IMR-90 (cell line): ENCODE results near the gene CEBPE. TPM values are rescaled to one million over a fixed set of nuclear protein-coding genes. Genes with fewer than 3 reads are reported as not detected.

Experiments used
- ATAC-seq: fragments of 200-7000 bp; cut with Tn5 transposase; 2 replicates; pipeline ENCODE4 v1.9.1; 2020; ENCODE audit warnings: low read depth, mild to moderate bottlenecking, moderate library complexity
- BruUV-seq: library from RNA; stranded (reverse); fragments of 400-500 nt; replicated peaks from 2 replicates; lab custom pipeline; 2021; lab: Mats Ljungman, UMichigan
- CTCF ChIA-PET: fragments of 300-600 bp; formaldehyde crosslinking; extraction: SDS; loops from one replicate; lab custom pipeline; 2021; ENCODE audit warnings: antibody characterized with exemption; lab: Yijun Ruan, JAX
- POLR2A ChIA-PET: fragments of 300-600 bp; sonication (Branson Sonifier 250); formaldehyde crosslinking; loops from one replicate; lab custom pipeline; 2022; ENCODE audit warnings: antibody characterized with exemption; ENCODE audit not compliant: unreplicated experiment; lab: Charles Lee
- DNase-seq: peaks from one replicate; pipeline ENCODE4 v3.0.0; 2013
- H2AFZ ChIP-seq: replicated peaks from 2 replicates; pipeline ENCODE3; 2013; ENCODE audit warnings: low read length, mild to moderate bottlenecking; ENCODE audit not compliant: poor library complexity
- H2AK5ac ChIP-seq: 2 replicates; pipeline ENCODE4 v1.6.1; 2013; ENCODE audit warnings: low read depth, low read length, inconsistent platforms
- H2AK9ac ChIP-seq: replicated peaks from 2 replicates; pipeline ENCODE3; 2013; ENCODE audit warnings: mild to moderate bottlenecking, low read depth, low read length, moderate library complexity; ENCODE audit not compliant: poor library complexity
- H2BK120ac ChIP-seq: 2 replicates; pipeline ENCODE4 v1.6.1; 2013; ENCODE audit warnings: low read depth, low read length, inconsistent platforms
- H2BK15ac ChIP-seq: 3 replicates; pipeline ENCODE4 v1.6.1; 2013; ENCODE audit warnings: low read depth, low read length, inconsistent platforms
- H2BK20ac ChIP-seq: 2 replicates; pipeline ENCODE4 v1.6.1; 2013; ENCODE audit warnings: low read depth, mild to moderate bottlenecking, inconsistent platforms, low read length, moderate library complexity
- H2BK5ac ChIP-seq: 2 replicates; pipeline ENCODE4 v1.6.1; 2013; ENCODE audit warnings: mild to moderate bottlenecking, low read depth, low read length, inconsistent platforms; ENCODE audit not compliant: poor library complexity, severe bottlenecking
- H3K14ac ChIP-seq: replicated peaks from 2 replicates; pipeline ENCODE4 v1.6.1; 2013; ENCODE audit warnings: low read depth, low read length, inconsistent platforms
- H3K18ac ChIP-seq: 2 replicates; pipeline ENCODE4 v1.6.1; 2013; ENCODE audit warnings: low read depth, low read length, control low read depth
- H3K23ac ChIP-seq: 2 replicates; pipeline ENCODE4 v1.6.1; 2013; ENCODE audit warnings: low read depth, low read length, inconsistent platforms
- H3K27ac ChIP-seq: 2 replicates; pipeline ENCODE4 v1.5.1; 2013; ENCODE audit warnings: mild to moderate bottlenecking, control low read depth, low read length; ENCODE audit not compliant: insufficient read depth
- H3K27me3 ChIP-seq: 2 replicates; pipeline ENCODE4 v1.6.1; 2013; ENCODE audit warnings: low read length; ENCODE audit not compliant: control insufficient read depth, insufficient read depth
- H3K36me3 ChIP-seq: 2 replicates; pipeline ENCODE4 v1.6.1; 2013; ENCODE audit warnings: low read length, mixed read lengths; ENCODE audit not compliant: control insufficient read depth, insufficient read depth
- H3K4ac ChIP-seq: 2 replicates; pipeline ENCODE4 v1.6.1; 2013; ENCODE audit warnings: low read depth, low read length, inconsistent platforms
- H3K4me1 ChIP-seq: 2 replicates; pipeline ENCODE4 v1.6.1; 2013; ENCODE audit warnings: low read length, mixed read lengths; ENCODE audit not compliant: control insufficient read depth, insufficient read depth
- H3K4me2 ChIP-seq: 2 replicates; pipeline ENCODE4 v1.6.1; 2013; ENCODE audit warnings: low read depth, mild to moderate bottlenecking, control low read depth, low read length, moderate library complexity
- H3K4me3 ChIP-seq: 2 replicates; pipeline ENCODE4 v1.5.1; 2013; ENCODE audit warnings: low read depth, mild to moderate bottlenecking, control low read depth, low read length, moderate library complexity; ENCODE audit not compliant: insufficient read depth
- H3K56ac ChIP-seq: 2 replicates; pipeline ENCODE4 v1.6.1; 2013; ENCODE audit warnings: low read length, inconsistent platforms; ENCODE audit not compliant: insufficient read depth; ENCODE audit errors: extremely low read depth
- H3K79me1 ChIP-seq, 2 experiments: 2 replicates each; pipeline ENCODE4 v1.6.1; 2013; ENCODE audit warnings: low read length in 2 of 2, inconsistent platforms in 1 of 2, low read depth in 1 of 2
- H3K9ac ChIP-seq: 2 replicates; pipeline ENCODE4 v1.6.1; 2013; ENCODE audit warnings: low read depth, low read length, control low read depth
- H3K9me1 ChIP-seq: 2 replicates; pipeline ENCODE4 v1.6.1; 2013; ENCODE audit warnings: low read length, inconsistent platforms; ENCODE audit not compliant: insufficient read depth
- H3K9me3 ChIP-seq: 2 replicates; pipeline ENCODE4 v1.6.1; 2013; ENCODE audit warnings: low read length; ENCODE audit not compliant: control insufficient read depth, insufficient read depth
- H4K20me1 ChIP-seq: 2 replicates; pipeline ENCODE4 v1.6.1; 2013; ENCODE audit warnings: low read length, inconsistent platforms; ENCODE audit not compliant: insufficient read depth
- H4K5ac ChIP-seq: 2 replicates; pipeline ENCODE4 v1.6.1; 2013; ENCODE audit warnings: mild to moderate bottlenecking, low read depth, low read length, control low read depth
- H4K8ac ChIP-seq, 2 experiments: 2 replicates each; pipeline ENCODE4 v1.6.1; 2013; ENCODE audit warnings: low read depth in 2 of 2, low read length in 2 of 2, control low read depth in 1 of 2, inconsistent platforms in 1 of 2
- H4K91ac ChIP-seq: 2 replicates; pipeline ENCODE4 v1.6.1; 2013; ENCODE audit warnings: low read depth, low read length, inconsistent platforms; ENCODE audit not compliant: insufficient read depth
- BHLHE40 ChIP-seq: fragments of 150-350 bp; IDR thresholded peaks from 2 replicates; pipeline ENCODE4 v1.6.1; 2016; ENCODE audit warnings: mild to moderate bottlenecking, low read depth, low read length
- CEBPB ChIP-seq: IDR thresholded peaks from 2 replicates; pipeline ENCODE4 v1.6.1; 2012; ENCODE audit warnings: low read depth, low read length, improper control_type of control experiment
- CHD1 ChIP-seq: IDR thresholded peaks from 2 replicates; pipeline ENCODE4 v1.6.1; 2012; ENCODE audit warnings: low read depth, low read length, improper control_type of control experiment
- CTCF ChIP-seq: conservative IDR thresholded peaks from 2 replicates; pipeline ENCODE4 v1.5.1; 2012; ENCODE audit warnings: mild to moderate bottlenecking, low read depth, low read length, improper control_type of control experiment
- ELK1 ChIP-seq: fragments of 150-350 bp; IDR thresholded peaks from 2 replicates; pipeline ENCODE4 v1.6.1; 2016; ENCODE audit warnings: low read depth, mild to moderate bottlenecking, low read length, moderate library complexity, borderline replicate concordance
- FOS ChIP-seq: fragments of 150-350 bp; IDR thresholded peaks from 2 replicates; pipeline ENCODE4 v1.6.1; 2016; ENCODE audit warnings: low read depth, low read length
- MAFK ChIP-seq: IDR thresholded peaks from 2 replicates; pipeline ENCODE4 v1.6.1; 2012; ENCODE audit warnings: low read depth, low read length, improper control_type of control experiment
- MAZ ChIP-seq: IDR thresholded peaks from 2 replicates; pipeline ENCODE4 v1.6.1; 2012; ENCODE audit warnings: low read depth, mild to moderate bottlenecking, low read length, improper control_type of control experiment, moderate library complexity, borderline replicate concordance
- MXI1 ChIP-seq: IDR thresholded peaks from 2 replicates; pipeline ENCODE4 v1.6.1; 2012; ENCODE audit warnings: low read depth, mild to moderate bottlenecking, low read length, moderate library complexity, borderline replicate concordance
- NFE2L2 ChIP-seq: fragments of 150-350 bp; IDR thresholded peaks from 2 replicates; pipeline ENCODE4 v1.6.1; 2016; ENCODE audit warnings: low read depth, mild to moderate bottlenecking, low read length
- POLR2A ChIP-seq: IDR thresholded peaks from 2 replicates; pipeline ENCODE4 v1.6.1; 2012; ENCODE audit warnings: mild to moderate bottlenecking, low read depth, low read length
- RAD21 ChIP-seq: IDR thresholded peaks from 2 replicates; pipeline ENCODE4 v1.6.1; 2012; ENCODE audit warnings: low read length, improper control_type of control experiment
- RCOR1 ChIP-seq: IDR thresholded peaks from 2 replicates; pipeline ENCODE4 v1.6.1; 2012; ENCODE audit warnings: mild to moderate bottlenecking, low read length, improper control_type of control experiment; ENCODE audit not compliant: insufficient replicate concordance
- RFX5 ChIP-seq: IDR thresholded peaks from 2 replicates; pipeline ENCODE4 v1.8.0; 2012; ENCODE audit warnings: low read depth, mild to moderate bottlenecking, low read length, moderate library complexity
- SMC3 ChIP-seq: fragments of 150-350 bp; IDR thresholded peaks from 2 replicates; pipeline ENCODE4 v1.6.1; 2016; ENCODE audit warnings: low read depth, mild to moderate bottlenecking, antibody characterized with exemption, low read length, moderate library complexity
- USF2 ChIP-seq: fragments of 150-350 bp; IDR thresholded peaks from 2 replicates; pipeline ENCODE4 v1.6.1; 2017; ENCODE audit warnings: mild to moderate bottlenecking, antibody characterized with exemption, low read length, low read depth
- WGBS, 2 experiments: methylation state at CpG; one replicate each; pipeline versions ENCODE4 v1.1.5 to v1.1.7; 2013; ENCODE audit warnings: missing lambda C conversion rate in 2 of 2; ENCODE audit not compliant: insufficient read length in 1 of 2; ENCODE audit errors: extremely low coverage in 2 of 2; 5-methylcytosine and 5-hydroxymethylcytosine counted together
- dilution Hi-C: fragments of 300-500 bp; cut with HindIII; formaldehyde crosslinking; loops from one replicate; pipeline ENCODE4 v1.14.3; 2018; ENCODE audit warnings: low sequenced_read_pairs; ENCODE audit not compliant: unreplicated experiment
- in situ Hi-C: fragments of 300-500 bp; cut with MboI; formaldehyde crosslinking; loops from 3 replicates; pipeline ENCODE4 v1.14.3; 2019; ENCODE audit warnings: low sequenced_read_pairs, inconsistent platforms, mixed read lengths
- intact Hi-C: fragments of 100-400 bp; cut with micrococcal nuclease; formaldehyde crosslinking; loops from 2 replicates; pipeline ENCODE4 v1.10.0; 2022
- polyA plus RNA-seq, 3 experiments: library from polyadenylated mRNA; depleted of rRNA; stranded (reverse); fragments of >200 nt; gene quantifications; 2 replicates each; pipeline ENCODE4 v1.2.3, GENCODE V29; 2012; ENCODE audit warnings: low replicate concordance in 1 of 3
- total RNA-seq: library from RNA; depleted of rRNA; stranded (reverse); fragments of >200 nt; gene quantifications from 2 replicates; pipeline ENCODE4 v1.2.3, GENCODE V29; 2012

Gene CEBPE
- total and polyA plus RNA-seq, 2 of the 4 experiments (the other 2 are of a cell fraction) = 0.05 TPM; not detected in 1

- Histone ChIP-seq H3K79me1 (no peaks in the 10 kb centered on the region), H2BK15ac (no peak overlapping the region), H3K4ac (no peak overlapping the region), H3K27me3 (peaks cover 16% of the 10 kb centered on the region), H3K9me3 (no peaks in the 10 kb centered on the region), H2BK5ac (no peak overlapping the region), H2BK120ac (no peak overlapping the region), H3K27ac (no peak overlapping the region), H3K4me1 (peaks cover 7% of the 10 kb centered on the region), H3K56ac (no peak overlapping the region), H3K9me1 (0 out of 2 replicates have a peak, but pooled peaks cover 3% of the 10 kb centered on the region), H4K8ac (no peak overlapping the region), H3K4me2 (no peak overlapping the region), H3K14ac (no peak overlapping the region), H2BK20ac (no peak overlapping the region), H2AK9ac (no peak overlapping the region), H3K18ac (no peak overlapping the region), H4K91ac (no peak overlapping the region), H3K9ac (no peak overlapping the region), H2AK5ac (no peak overlapping the region), H2AFZ (no peak overlapping the region), H3K36me3 (no peaks in the 10 kb centered on the region), H4K5ac (no peak overlapping the region), H3K23ac (no peak overlapping the region), H3K4me3 (no peak overlapping the region), H4K20me1 (no peaks in the 10 kb centered on the region)
- no CpG with 5 or more reads among the region's 2 CpGs for WGBS, 2 experiments
- intact Hi-C loops = no loop called here
- DNase-seq (no peak), ATAC-seq (no peak)
- POLR2A ChIA-PET = no interaction called here
- dilution Hi-C loops = no loop called here
- BruUV-seq = no TSS peak
- TF ChIP-seq ELK1 (no peak), RCOR1 (no peak), CEBPB (no peak), POLR2A (no peak), RFX5 (no peak), CHD1 (no peak), CTCF (no peak), USF2 (no peak), FOS (no peak), NFE2L2 (no peak), MAZ (no peak), SMC3 (no peak), BHLHE40 (no peak), RAD21 (no peak), MAFK (no peak), MXI1 (no peak)
- CTCF ChIA-PET = interaction anchor here (1.0 to 2.0 kb wide), 2 partner anchors 26 to 38 kb away, joined by 3 to 5 read pairs; no protein-coding TSS in a partner anchor
- in situ Hi-C loops = no loop called here
Observed at GRCh38 chr14:23158779-23159178, 39.7 kb upstream of the CEBPE start.
